Body of pancreas (tissue), 4 donors: ENCODE results near the gene TMEM185B. TPM values are rescaled to one million over a fixed set of nuclear protein-coding genes. Genes with fewer than 3 reads are reported as not detected.
"Not testable (repeated sequence)": the region's sequence is repeated elsewhere in the genome, so short reads cannot be mapped to it uniquely, and the experiment has no call there.

Experiments
- ATAC-seq: fragments of 150-250 bp; one replicate; pipeline ENCODE4 v1.9.1; 2016
- DNase-seq, 4 donors: peaks; one replicate each; pipeline ENCODE4 v3.0.0-alpha.2; 2019
- H3K27ac ChIP-seq, 4 donors: fragments of 200-600 bp; sonication (generic); 1 replicate in 3 of 4; 2 replicates in 1 of 4; pipeline versions ENCODE4 v1.5.1 to v1.6.1; 2016 to 2019; ENCODE audit warnings: mild to moderate bottlenecking in 1 of 4, mixed read lengths in 1 of 4, moderate library complexity in 1 of 4
- H3K27me3 ChIP-seq, 2 donors: fragments of 200-600 bp; sonication (generic); one replicate each; pipeline ENCODE4 v1.6.0; 2016; ENCODE audit warnings: mild to moderate bottlenecking in 1 of 2
- H3K36me3 ChIP-seq, 2 donors: fragments of 200-600 bp; sonication (generic); replicated peaks in 1 of 2; 2 replicates each; pipeline ENCODE4 v1.5.1; 2016; ENCODE audit warnings: low read depth in 2 of 2; ENCODE audit not compliant: insufficient read depth in 1 of 2
- H3K4me1 ChIP-seq: fragments of 200-600 bp; sonication (generic); one replicate; pipeline ENCODE4 v1.6.0; 2016
- H3K4me3 ChIP-seq, 2 donors: fragments of 200-600 bp; sonication (generic); 1 replicate in 1 of 2; 2 replicates in 1 of 2; pipeline ENCODE4 v1.5.1; 2016 to 2019
- H3K9me3 ChIP-seq, 3 donors: fragments of 200-600 bp; sonication (generic); 1 replicate in 2 of 3; 2 replicates in 1 of 3; pipeline ENCODE4 v1.5.1; 2016
- POLR2A ChIP-seq, 3 donors: fragments of 450-650 bp; IDR thresholded peaks; one replicate each; pipeline ENCODE4 v1.6.1; 2016; ENCODE audit warnings: antibody characterized with exemption in 3 of 3, mild to moderate bottlenecking in 2 of 3
- WGBS, 2 donors: methylation state at CpG; one replicate each; pipeline ENCODE4 v1.1.5; 2017; 5-methylcytosine and 5-hydroxymethylcytosine counted together
- intact Hi-C: fragments of 100-400 bp; cut with DNase I; formaldehyde crosslinking; loops from one replicate; pipeline ENCODE4 v1.15.1; 2023
- total RNA-seq, 2 donors: library from RNA; depleted of rRNA; stranded (reverse); fragments of >200 nt; gene quantifications; one replicate each; pipeline ENCODE4 v1.1.0, GENCODE V29; 2016
- TF ChIP-seq, protein P1 (sequence below), 7 experiments: fragments of 450-650 bp in 4 of 7; fragments of 200-600 bp in 3 of 7; sonication (generic) in 3 of 7; IDR thresholded peaks; one replicate each; pipeline ENCODE4 v1.5.1; 2016 to 2019; ENCODE audit warnings: antibody characterized with exemption in 7 of 7

The TMEM185B gene
- total RNA-seq, 2 donors from 2014 or later, result 18.7 to 46.5 TPM

DNA sequence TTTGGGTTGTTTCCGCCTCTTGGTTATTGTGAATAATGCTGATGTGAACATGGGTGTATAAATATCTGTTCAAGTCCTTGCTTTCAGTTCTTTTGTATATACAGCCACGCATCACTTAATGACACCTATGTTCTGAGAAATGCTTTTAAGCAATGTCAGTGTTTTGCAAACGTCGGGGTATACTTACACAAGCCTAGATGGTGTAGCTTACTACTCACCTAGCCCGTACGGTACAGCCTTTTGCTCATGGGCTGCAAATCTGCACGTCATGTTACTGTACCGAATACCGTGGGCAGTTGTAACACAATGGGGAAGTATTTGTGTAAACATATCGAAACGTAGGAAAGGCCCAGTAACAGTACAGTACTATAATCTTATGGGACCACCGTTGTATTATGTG is 41.8 kb upstream of the TMEM185B start:
- intact Hi-C loops, result no loop called here
- H3K9me3 ChIP-seq, result no peaks in the 10 kb centered on the region
- ATAC-seq (no peak), DNase-seq (no peak)
- no peak overlapping the region for H3K27ac ChIP-seq
- no peaks in the 10 kb centered on the region for H3K27me3 ChIP-seq
- H3K4me3 ChIP-seq, result no peak overlapping the region
- 70 to 84% methylated on average over 12 of the region's 12 CpGs for WGBS, 2 donors
- TF ChIP-seq, protein P1, sequence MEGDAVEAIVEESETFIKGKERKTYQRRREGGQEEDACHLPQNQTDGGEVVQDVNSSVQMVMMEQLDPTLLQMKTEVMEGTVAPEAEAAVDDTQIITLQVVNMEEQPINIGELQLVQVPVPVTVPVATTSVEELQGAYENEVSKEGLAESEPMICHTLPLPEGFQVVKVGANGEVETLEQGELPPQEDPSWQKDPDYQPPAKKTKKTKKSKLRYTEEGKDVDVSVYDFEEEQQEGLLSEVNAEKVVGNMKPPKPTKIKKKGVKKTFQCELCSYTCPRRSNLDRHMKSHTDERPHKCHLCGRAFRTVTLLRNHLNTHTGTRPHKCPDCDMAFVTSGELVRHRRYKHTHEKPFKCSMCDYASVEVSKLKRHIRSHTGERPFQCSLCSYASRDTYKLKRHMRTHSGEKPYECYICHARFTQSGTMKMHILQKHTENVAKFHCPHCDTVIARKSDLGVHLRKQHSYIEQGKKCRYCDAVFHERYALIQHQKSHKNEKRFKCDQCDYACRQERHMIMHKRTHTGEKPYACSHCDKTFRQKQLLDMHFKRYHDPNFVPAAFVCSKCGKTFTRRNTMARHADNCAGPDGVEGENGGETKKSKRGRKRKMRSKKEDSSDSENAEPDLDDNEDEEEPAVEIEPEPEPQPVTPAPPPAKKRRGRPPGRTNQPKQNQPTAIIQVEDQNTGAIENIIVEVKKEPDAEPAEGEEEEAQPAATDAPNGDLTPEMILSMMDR (IDR thresholded peaks at IDR 0.05), result no peak
- TF ChIP-seq POLR2A (IDR thresholded peaks at IDR 0.05), result no peak
- no peaks in the 10 kb centered on the region for H3K36me3 ChIP-seq
- peaks cover 3% of the 10 kb centered on the region for H3K4me1 ChIP-seq

DNA sequence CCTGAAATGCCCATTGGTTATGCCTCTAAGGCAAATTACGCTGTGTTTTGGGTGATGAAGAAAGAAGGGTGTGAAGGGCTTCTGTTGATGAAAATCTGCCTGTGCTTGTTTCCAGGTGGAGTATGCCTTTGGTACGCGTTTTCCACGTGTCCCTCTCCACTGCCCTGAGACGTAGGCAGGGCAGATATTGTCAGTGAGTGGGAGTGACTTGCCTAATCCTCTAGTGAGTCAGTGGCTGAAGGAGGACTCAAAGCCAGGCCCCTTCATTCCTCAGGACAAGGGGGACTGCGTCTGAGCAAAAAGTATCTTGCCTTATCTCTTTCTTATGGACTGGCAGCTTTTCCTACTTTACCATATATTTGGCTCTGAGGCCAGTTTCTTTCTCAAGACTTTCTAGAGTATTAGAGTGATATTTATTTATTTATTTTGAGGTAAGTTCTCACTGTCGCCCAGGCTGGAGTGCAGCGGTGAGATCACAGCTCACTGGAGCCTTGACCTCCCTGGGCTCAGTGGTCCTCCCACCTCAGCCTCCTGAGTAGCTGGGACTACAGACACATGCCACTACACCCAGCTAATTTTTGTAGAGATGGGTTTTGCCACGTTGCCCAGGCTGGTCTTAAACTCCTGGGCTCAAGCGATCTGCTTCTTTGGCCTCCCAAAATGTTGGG is 39.7 kb upstream of the TMEM185B start:
- ATAC-seq, result no peak
- no peaks in the 10 kb centered on the region for H3K36me3 ChIP-seq
- intact Hi-C loops, result no loop called here
- H3K27me3 ChIP-seq, result no peaks in the 10 kb centered on the region
- no peak overlapping the region for H3K4me3 ChIP-seq
- TF ChIP-seq, protein P1 (IDR thresholded peaks at IDR 0.05), result no peak
- no peak for TF ChIP-seq POLR2A (IDR thresholded peaks at IDR 0.05)
- DNase-seq, result no peak
- no peak overlapping the region for H3K27ac ChIP-seq
- WGBS, 2 donors, result 73 to 75% methylated on average over 8 to 10 of the region's 10 CpGs
- no peaks in the 10 kb centered on the region for H3K9me3 ChIP-seq
- no peaks in the 10 kb centered on the region for H3K4me1 ChIP-seq

DNA sequence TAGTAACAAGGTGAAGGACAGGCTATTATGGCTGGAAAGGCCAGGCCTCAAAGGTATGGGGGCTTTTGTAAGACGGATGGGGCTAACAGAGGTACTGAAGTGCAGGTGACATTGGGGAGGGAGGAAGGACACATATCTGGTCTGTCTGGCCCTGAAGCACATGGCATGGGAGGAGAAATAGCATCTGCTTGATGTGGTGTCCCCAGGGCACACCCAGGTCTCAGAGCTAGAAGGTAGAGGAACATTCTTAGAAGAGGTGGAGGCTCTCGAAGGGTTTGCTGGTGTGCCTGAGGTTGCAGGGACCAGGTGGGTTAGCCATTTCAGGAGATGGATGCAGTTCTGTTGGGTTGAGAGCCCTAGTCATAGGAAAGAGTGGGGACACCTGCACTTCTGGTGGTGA is 39.0 kb upstream of the TMEM185B start:
- Histone ChIP-seq H3K9me3 (no peaks in the 10 kb centered on the region), H3K27me3 (no peaks in the 10 kb centered on the region), H3K4me3 (no peak overlapping the region), H3K4me1 (no peaks in the 10 kb centered on the region), H3K36me3 (no peaks in the 10 kb centered on the region), H3K27ac (no peak overlapping the region)
- TF ChIP-seq, protein P1 (IDR thresholded peaks at IDR 0.05), result no peak
- no peak for TF ChIP-seq POLR2A (IDR thresholded peaks at IDR 0.05)
- DNase-seq, result no peak
- intact Hi-C loops, result no loop called here
- ATAC-seq, result no peak
- WGBS, 2 donors, result 39 to 46% methylated on average over 2 of the region's 2 CpGs

DNA sequence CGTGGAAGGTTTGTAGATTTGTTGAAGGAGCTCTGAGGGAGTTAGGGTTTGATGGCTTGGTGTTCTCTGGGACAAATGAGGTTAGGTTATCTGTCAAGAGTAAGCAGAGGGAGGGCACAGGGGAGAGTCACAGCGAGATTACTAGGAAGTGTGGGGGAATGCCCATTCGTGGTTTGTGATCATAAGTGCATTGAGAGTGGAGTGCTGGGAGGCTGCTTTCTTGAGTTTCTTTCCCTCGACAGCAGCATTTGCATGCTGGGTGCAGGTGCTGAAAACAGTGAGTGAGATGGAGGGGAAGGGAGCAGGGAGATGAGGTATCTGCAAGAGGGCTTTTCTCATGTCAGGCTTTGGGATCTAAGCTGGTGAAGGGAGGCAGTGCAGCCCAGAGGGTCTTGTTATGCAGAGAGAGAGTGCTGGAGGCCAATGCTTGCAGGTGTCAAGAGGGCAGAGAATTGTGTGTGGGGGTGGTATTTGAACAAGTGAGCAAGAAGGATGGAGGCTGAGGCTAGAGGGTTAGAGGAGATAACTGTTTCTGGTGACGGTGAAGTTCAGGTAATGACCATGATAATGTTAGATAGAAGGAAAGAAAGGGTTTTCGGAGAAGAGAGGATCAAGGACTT is 38.3 kb upstream of the TMEM185B start:
- DNase-seq (no peak), ATAC-seq (no peak)
- H3K36me3 ChIP-seq, result no peaks in the 10 kb centered on the region
- no peaks in the 10 kb centered on the region for H3K4me1 ChIP-seq
- TF ChIP-seq, protein P1 (IDR thresholded peaks at IDR 0.05), result no peak
- H3K27ac ChIP-seq, result no peak overlapping the region
- no peak overlapping the region for H3K4me3 ChIP-seq
- no peaks in the 10 kb centered on the region for H3K9me3 ChIP-seq
- H3K27me3 ChIP-seq, result no peaks in the 10 kb centered on the region
- 83 to 89% methylated on average over 6 of the region's 6 CpGs for WGBS, 2 donors
- intact Hi-C loops, result no loop called here

DNA sequence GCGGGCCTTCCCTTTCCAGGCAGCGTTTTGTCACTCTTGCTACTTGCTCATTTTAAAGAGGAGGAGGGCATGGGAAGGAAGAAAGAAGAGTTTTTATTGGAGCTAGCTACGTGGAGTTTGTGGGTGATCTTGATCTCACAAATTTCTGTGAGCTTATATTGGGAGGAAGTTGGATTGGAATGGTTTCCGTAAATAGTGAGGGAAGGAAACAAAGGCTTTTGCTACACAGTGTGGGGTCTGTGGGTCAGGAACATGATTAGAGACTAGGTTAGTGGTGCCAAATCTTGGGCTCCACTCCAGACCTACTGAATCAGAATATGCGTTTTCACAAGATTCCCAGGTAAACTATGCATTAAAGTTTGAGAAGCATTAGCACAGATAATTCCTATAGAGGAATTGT is 37.5 kb upstream of the TMEM185B start:
- H3K4me1 ChIP-seq, result no peaks in the 10 kb centered on the region
- H3K27ac ChIP-seq, result no peak overlapping the region
- DNase-seq, result no peak
- ATAC-seq, result no peak
- no peaks in the 10 kb centered on the region for H3K27me3 ChIP-seq
- no peak overlapping the region for H3K4me3 ChIP-seq
- no peaks in the 10 kb centered on the region for H3K36me3 ChIP-seq
- no peaks in the 10 kb centered on the region for H3K9me3 ChIP-seq
- WGBS, 2 donors, result 78 to 82% methylated on average over 5 of the region's 5 CpGs
- intact Hi-C loops, result no loop called here
- TF ChIP-seq, protein P1 (IDR thresholded peaks at IDR 0.05), result no peak
- no peak for TF ChIP-seq POLR2A (IDR thresholded peaks at IDR 0.05)

DNA sequence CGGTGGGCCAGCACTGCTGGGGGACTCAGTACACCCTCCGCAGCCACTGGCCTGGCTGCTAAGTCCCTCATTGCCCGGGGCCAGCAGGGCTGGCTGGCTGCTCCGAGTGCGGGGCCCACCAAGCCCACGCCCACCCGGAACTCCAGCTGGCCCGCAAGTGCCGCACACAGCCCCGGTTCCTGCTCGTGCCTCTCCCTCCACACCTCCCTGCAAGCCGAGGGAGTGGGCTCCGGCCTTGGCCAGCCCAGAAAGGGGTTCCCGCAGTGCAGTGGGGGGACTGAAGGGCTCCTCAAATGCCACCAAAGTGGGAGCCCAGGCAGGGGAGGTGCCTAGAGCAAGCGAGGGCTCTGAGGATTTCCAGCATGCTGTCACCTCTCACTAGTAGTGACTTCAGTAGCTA is 36.7 kb upstream of the TMEM185B start:
- intact Hi-C loops, ATAC-seq, H3K4me3 ChIP-seq, H3K9me3 ChIP-seq, H3K4me1 ChIP-seq, H3K36me3 ChIP-seq, H3K27ac ChIP-seq, H3K27me3 ChIP-seq, DNase-seq: not testable (repeated sequence)
- WGBS, 2 donors, result 94 to 99% methylated on average over 3 to 13 of the region's 15 CpGs
